Measurements from ENCODE around the gene TPSG1. TPM values are rescaled to one million over a fixed set of nuclear protein-coding genes. Genes with fewer than 3 reads are reported as not detected.
"Not testable (repeated sequence)": the region's sequence is repeated elsewhere in the genome, so short reads cannot be mapped to it uniquely, and the experiment has no call there.

Gene TPSG1
- total and polyA plus RNA-seq, 8 donors = 0.34 to 0.92 (median 0.35) TPM; not detected in 5

DNA sequence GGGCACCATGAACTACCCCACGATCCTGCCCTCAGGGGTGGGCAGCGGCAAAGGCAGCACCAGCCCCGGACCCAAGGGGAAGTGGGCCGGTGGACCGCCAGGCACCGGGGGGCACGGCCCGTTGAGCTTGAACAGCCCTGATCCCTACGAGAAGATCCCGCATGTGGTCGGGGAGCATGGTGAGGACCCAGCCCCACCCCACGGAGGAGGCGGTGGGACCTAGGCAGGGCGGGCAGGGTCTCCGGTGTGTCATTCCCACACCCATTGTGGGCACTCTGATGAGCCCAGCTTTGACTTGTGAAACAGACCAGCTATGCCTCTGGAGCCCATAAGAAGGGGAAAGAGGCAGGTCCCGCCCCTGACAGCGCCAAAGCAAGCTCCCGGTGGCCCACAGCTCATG, 22.8 kb downstream of the TPSG1 start:
- ATAC-seq (no peak), DNase-seq (no peak)
- Histone ChIP-seq H3K4me1 (no peaks in the 10 kb centered on the region), H3K4me3 (no peak overlapping the region), H3K36me3 (no peaks in the 10 kb centered on the region), H3K9me3 (no peaks in the 10 kb centered on the region), H3K27me3 (peaks cover 0 to 19% of the 10 kb centered on the region in 2 donors), H3K27ac (no peak overlapping the region)
- intact Hi-C loops (cut with DNase I) = no loop called here
- TF ChIP-seq, protein P1, sequence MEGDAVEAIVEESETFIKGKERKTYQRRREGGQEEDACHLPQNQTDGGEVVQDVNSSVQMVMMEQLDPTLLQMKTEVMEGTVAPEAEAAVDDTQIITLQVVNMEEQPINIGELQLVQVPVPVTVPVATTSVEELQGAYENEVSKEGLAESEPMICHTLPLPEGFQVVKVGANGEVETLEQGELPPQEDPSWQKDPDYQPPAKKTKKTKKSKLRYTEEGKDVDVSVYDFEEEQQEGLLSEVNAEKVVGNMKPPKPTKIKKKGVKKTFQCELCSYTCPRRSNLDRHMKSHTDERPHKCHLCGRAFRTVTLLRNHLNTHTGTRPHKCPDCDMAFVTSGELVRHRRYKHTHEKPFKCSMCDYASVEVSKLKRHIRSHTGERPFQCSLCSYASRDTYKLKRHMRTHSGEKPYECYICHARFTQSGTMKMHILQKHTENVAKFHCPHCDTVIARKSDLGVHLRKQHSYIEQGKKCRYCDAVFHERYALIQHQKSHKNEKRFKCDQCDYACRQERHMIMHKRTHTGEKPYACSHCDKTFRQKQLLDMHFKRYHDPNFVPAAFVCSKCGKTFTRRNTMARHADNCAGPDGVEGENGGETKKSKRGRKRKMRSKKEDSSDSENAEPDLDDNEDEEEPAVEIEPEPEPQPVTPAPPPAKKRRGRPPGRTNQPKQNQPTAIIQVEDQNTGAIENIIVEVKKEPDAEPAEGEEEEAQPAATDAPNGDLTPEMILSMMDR (IDR thresholded peaks at IDR 0.05) = no peak

DNA sequence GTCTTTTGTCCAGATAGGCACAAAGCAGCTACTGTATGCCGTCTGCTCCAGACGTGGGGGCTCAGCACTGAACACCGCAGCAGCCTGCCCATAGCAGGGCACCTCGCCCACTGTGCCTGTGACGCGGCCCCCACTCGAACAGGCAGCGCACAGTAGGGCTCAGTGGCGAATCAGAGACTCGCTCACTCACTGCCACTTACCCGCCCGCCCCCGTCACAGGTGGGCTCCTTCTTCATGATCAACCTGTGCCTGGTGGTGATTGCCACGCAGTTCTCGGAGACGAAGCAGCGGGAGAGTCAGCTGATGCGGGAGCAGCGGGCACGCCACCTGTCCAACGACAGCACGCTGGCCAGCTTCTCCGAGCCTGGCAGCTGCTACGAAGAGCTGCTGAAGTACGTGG, 23.6 kb downstream of the TPSG1 start:
- Histone ChIP-seq H3K9me3 (no peaks in the 10 kb centered on the region), H3K27me3 (peaks cover 0 to 25% of the 10 kb centered on the region in 2 donors), H3K27ac (no peak overlapping the region), H3K4me3 (no peak overlapping the region), H3K4me1 (no peaks in the 10 kb centered on the region), H3K36me3 (no peaks in the 10 kb centered on the region)
- no peak for DNase-seq
- intact Hi-C loops (cut with DNase I) = no loop called here
- TF ChIP-seq, protein P1 (IDR thresholded peaks at IDR 0.05) = no peak
- no peak for ATAC-seq

DNA sequence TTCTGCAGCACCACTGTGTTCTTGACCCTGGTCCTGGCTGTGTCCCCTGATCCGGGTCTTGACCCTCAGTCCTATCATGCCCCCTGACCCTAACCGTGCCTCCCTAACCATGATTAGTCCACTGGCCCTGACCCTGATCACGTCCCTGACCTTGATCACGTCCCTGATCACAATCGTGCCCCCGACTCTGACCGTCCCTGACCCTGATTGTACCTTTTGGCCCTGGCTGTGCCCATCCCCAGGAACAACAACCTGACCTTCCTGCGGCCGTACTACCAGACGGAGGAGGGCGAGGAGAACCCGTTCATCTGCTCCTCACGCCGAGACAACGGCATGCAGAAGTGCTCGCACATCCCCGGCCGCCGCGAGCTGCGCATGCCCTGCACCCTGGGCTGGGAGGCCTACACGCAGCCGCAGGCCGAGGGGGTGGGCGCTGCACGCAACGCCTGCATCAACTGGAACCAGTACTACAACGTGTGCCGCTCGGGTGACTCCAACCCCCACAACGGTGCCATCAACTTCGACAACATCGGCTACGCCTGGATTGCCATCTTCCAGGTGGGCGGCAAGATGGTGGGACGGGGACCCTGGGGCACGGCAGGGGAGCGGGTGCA, 24.9 kb downstream of the TPSG1 start:
- no peak overlapping the region for H3K4me3 ChIP-seq
- DNase-seq = no peak
- H3K4me1 ChIP-seq = no peaks in the 10 kb centered on the region
- H3K9me3 ChIP-seq = no peaks in the 10 kb centered on the region
- no peak overlapping the region for H3K27ac ChIP-seq
- intact Hi-C loops (cut with DNase I) = no loop called here
- H3K36me3 ChIP-seq = no peaks in the 10 kb centered on the region
- no peak for ATAC-seq
- peaks cover 0 to 22% of the 10 kb centered on the region in 2 donors for H3K27me3 ChIP-seq
- TF ChIP-seq, protein P1 (IDR thresholded peaks at IDR 0.05) = no peak

DNA sequence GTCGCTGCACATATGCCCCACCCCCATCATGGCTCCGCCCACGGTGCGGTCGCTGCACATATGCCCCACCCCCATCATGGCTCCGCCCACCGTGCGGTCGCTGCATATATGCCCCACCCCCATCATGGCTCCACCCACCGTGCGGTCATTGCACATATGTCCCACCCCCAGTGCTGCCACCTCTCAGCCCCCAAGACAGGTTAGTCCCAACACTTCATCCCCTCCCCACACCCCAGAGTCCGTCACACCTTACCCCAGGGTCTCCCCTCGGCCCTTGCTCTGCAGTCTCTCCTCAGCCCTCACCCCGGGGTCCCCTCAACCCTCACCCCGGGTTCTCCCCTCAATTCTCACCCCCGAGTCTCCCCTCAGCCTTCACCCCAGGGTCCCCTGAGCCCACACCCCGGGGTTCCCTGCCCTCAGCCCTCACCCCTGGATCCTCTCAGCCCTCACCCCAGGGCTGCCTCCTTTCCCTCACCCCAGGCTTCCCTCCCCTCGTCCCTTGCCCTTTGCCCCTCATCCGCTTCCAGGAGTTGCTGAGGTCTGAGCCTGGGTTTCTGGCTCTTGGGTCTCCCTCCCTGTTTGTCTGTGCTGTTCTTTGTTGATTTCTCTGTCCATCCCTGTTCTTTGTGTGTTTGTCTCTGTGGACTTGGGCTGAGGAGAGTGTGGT, 25.6 kb downstream of the TPSG1 start:
- intact Hi-C loops (cut with DNase I) = no loop called here
- no peak for ATAC-seq

DNA sequence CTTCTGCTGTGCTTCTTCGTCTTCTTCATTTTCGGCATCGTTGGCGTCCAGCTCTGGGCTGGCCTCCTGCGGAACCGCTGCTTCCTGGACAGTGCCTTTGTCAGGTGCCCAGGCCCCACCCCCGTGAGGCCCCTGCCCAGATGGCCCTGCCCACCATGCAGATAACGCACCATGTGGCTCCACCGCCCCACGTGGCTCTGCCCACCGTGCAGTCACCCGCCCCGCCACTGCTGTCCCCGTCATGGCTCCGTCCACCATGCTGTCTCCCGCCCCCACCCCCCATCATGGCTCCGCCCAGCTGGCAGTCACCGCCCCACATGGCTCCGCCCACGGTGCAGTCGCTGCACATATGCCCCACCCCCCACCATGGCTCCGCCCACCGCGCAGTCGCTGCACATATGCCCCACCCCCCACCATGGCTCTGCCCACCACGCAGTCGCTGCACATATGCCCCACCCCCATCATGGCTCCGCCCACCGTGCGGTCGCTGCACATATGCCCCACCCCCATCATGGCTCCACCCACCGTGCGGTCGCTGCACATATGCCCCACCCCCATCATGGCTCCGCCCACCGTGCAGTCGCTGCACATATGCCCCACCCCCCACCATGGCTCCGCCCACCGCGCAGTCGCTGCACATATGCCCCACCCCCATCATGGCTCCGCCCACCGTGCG, 26.3 kb downstream of the TPSG1 start:
- ATAC-seq; H3K9me3 ChIP-seq; intact Hi-C loops (cut with DNase I); H3K4me1 ChIP-seq; DNase-seq; H3K27ac ChIP-seq; H3K36me3 ChIP-seq; H3K4me3 ChIP-seq: not testable (repeated sequence)
- H3K27me3 ChIP-seq = peaks cover 0 to 28% of the 10 kb centered on the region in 2 donors

More for the DNA sequence above, 25.6 kb downstream of the TPSG1 start:
- no peaks in the 10 kb centered on the region for H3K9me3 ChIP-seq
- H3K4me3 ChIP-seq = no peak overlapping the region
- H3K36me3 ChIP-seq = no peaks in the 10 kb centered on the region
- TF ChIP-seq, protein P1 (IDR thresholded peaks at IDR 0.05) = no peak
- H3K27me3 ChIP-seq = peaks cover 0 to 22% of the 10 kb centered on the region in 2 donors
- no peak overlapping the region for H3K27ac ChIP-seq
- no peaks in the 10 kb centered on the region for H3K4me1 ChIP-seq
- DNase-seq = no peak

All from left lung (tissue), 10 donors.